Cerebellar cortex (tissue), 1 donor: Measurements from ENCODE around the gene MYBPC1.
"Not testable (repeated sequence)": the region's sequence is repeated elsewhere in the genome, so short reads cannot be mapped to it uniquely, and the experiment has no call there.

ENCODE experiments used
- DNase-seq: peaks from one replicate; pipeline ENCODE4 v3.0.0-alpha.2; 2015; ENCODE audit warnings: low spot score

The MYBPC1 gene

GRCh38 chr12:101734482-101734881, 139.7 kb downstream of the MYBPC1 start:
- not testable (repeated sequence) for DNase-seq
